ENCODE results near the gene KLRC4.
"Not testable (repeated sequence)": the region's sequence is repeated elsewhere in the genome, so short reads cannot be mapped to it uniquely, and the experiment has no call there.

The KLRC4 gene

GRCh38 chr12:10397296-10397695, 12.3 kb downstream of the KLRC4 start:
- no peak for DNase-seq (ENCODE audit: low read depth)

- DNase-seq (ENCODE audit: low read depth), result not testable (repeated sequence)
Measured at GRCh38 chr12:10396176-10396575, 13.4 kb downstream of the KLRC4 start.

GRCh38 chr12:10395390-10395998, 14.1 kb downstream of the KLRC4 start:
- peak; percentile 91 for DNase-seq (ENCODE audit: low read depth)

- peak; percentile 8 for DNase-seq (ENCODE audit: low read depth)
Measured at GRCh38 chr12:10394531-10395152, 14.9 kb downstream of the KLRC4 start.

GRCh38 chr12:10393291-10393690, 16.3 kb downstream of the KLRC4 start:
- no peak for DNase-seq (ENCODE audit: low read depth)

GRCh38 chr12:10392394-10392930, 17.1 kb downstream of the KLRC4 start:
- peak; percentile 84 for DNase-seq (ENCODE audit: low read depth)

GRCh38 chr12:10390991-10391390, 18.6 kb downstream of the KLRC4 start:
- not testable (repeated sequence) for DNase-seq (ENCODE audit: low read depth)

- no peak for DNase-seq (ENCODE audit: low read depth)
Measured at GRCh38 chr12:10389904-10390303, 19.7 kb downstream of the KLRC4 start, which contains the start of gene KLRK1. Gene KLRK1 (minus strand): TSS chr12:10390041. CDS start chr12:10388810, 1,231 bp downstream.

- no peak for DNase-seq (ENCODE audit: low read depth)
Measured at GRCh38 chr12:10388624-10389413, 20.7 kb downstream of the KLRC4 start.

- DNase-seq (ENCODE audit: low read depth), result not testable (repeated sequence)
Measured at GRCh38 chr12:10387498-10387897, 22.1 kb downstream of the KLRC4 start.

- no peak for DNase-seq (ENCODE audit: low read depth)
Measured at GRCh38 chr12:10386857-10387256, 22.7 kb downstream of the KLRC4 start.

- peak; percentile 70 for DNase-seq (ENCODE audit: low read depth)
Measured at GRCh38 chr12:10385166-10385613, 24.4 kb downstream of the KLRC4 start.

- no peak for DNase-seq (ENCODE audit: low read depth)
Measured at GRCh38 chr12:10384191-10384590, 25.4 kb downstream of the KLRC4 start.

GRCh38 chr12:10381928-10382628, 27.5 kb downstream of the KLRC4 start:
- no peak for DNase-seq (ENCODE audit: low read depth)

- DNase-seq (ENCODE audit: low read depth), result peak; percentile 32
Measured at GRCh38 chr12:10378737-10379136, 30.8 kb downstream of the KLRC4 start.

GRCh38 chr12:10374624-10375018, 34.9 kb downstream of the KLRC4 start:
- DNase-seq (ENCODE audit: low read depth), result no peak

GRCh38 chr12:10372559-10372958, 37.0 kb downstream of the KLRC4 start:
- no peak for DNase-seq (ENCODE audit: low read depth)

- DNase-seq (ENCODE audit: low read depth), result not testable (repeated sequence)
Measured at GRCh38 chr12:10371893-10372535, 37.5 kb downstream of the KLRC4 start.

GRCh38 chr12:10369557-10370415, 39.8 kb downstream of the KLRC4 start:
- no peak for DNase-seq (ENCODE audit: low read depth)

Measured in ELR (cell line).